B cell (primary cell): ENCODE data around the gene SLPI. TPM values are rescaled to one million over a fixed set of nuclear protein-coding genes. Genes with fewer than 3 reads are reported as not detected.

Experiments
- ATAC-seq: fragments of 200-7000 bp; cut with Tn5 transposase; one replicate; pipeline ENCODE4 v1.10.0; 2021; ENCODE audit warnings: low read depth, mild to moderate bottlenecking, moderate number of reproducible peaks, moderate library complexity
- CTCF ChIA-PET: fragments of 350-600 bp; sonication (Branson Sonifier 250); formaldehyde crosslinking; loops from one replicate; lab custom pipeline; 2021; ENCODE audit warnings: antibody characterized with exemption, inconsistent platforms; lab: Charles Lee
- POLR2A ChIA-PET: fragments of 350-600 bp; sonication (Branson Sonifier 250); formaldehyde crosslinking; loops from one replicate; lab custom pipeline; 2021; ENCODE audit warnings: antibody characterized with exemption; lab: Charles Lee
- DNase-seq: peaks from one replicate; pipeline ENCODE4 v3.0.0; 2013
- H2AFZ ChIP-seq: 2 replicates; pipeline ENCODE4 v1.6.1; 2012; ENCODE audit warnings: mild to moderate bottlenecking, low read depth, low read length; ENCODE audit not compliant: insufficient read depth, poor library complexity, severe bottlenecking
- H3K27ac ChIP-seq, 2 donors: 1 replicate in 1 of 2; 2 replicates in 1 of 2; pipeline ENCODE4 v1.5.1; 2012 to 2013; ENCODE audit warnings: low read length in 2 of 2, mild to moderate bottlenecking in 2 of 2, moderate library complexity in 1 of 2
- H3K27me3 ChIP-seq, 4 experiments: fragments of 200-600 bp in 1 of 4; sonication (generic) in 1 of 4; replicated peaks in 1 of 4; 1 replicate in 2 of 4; 2 replicates in 2 of 4; pipeline versions ENCODE4 v1.6.1 to v1.7.0; 2013 to 2016; ENCODE audit warnings: low read length in 3 of 4, mild to moderate bottlenecking in 2 of 4, mixed read lengths in 1 of 4, moderate library complexity in 1 of 4; ENCODE audit not compliant: insufficient read depth in 4 of 4, control insufficient read depth in 3 of 4; ENCODE audit errors: control extremely low read depth in 1 of 4
- H3K36me3 ChIP-seq, 2 experiments: replicated peaks in 1 of 2; 1 replicate in 1 of 2; 2 replicates in 1 of 2; pipeline versions ENCODE4 v1.6.1 to v1.7.1; 2013; ENCODE audit warnings: low read length in 1 of 2; ENCODE audit not compliant: insufficient read depth in 2 of 2, control insufficient read depth in 1 of 2; ENCODE audit errors: control extremely low read depth in 1 of 2, extremely low read depth in 1 of 2
- H3K4me1 ChIP-seq, 2 donors: fragments of 200-600 bp in 1 of 2; sonication (generic) in 1 of 2; 1 replicate in 1 of 2; 2 replicates in 1 of 2; pipeline versions ENCODE4 v1.5.1 to v1.6.1; 2013 to 2017; ENCODE audit warnings: low read length in 2 of 2; ENCODE audit not compliant: control insufficient read depth in 2 of 2, insufficient read depth in 2 of 2
- H3K4me2 ChIP-seq: replicated peaks from 2 replicates; pipeline ENCODE3; 2012; ENCODE audit warnings: mild to moderate bottlenecking, low read depth, low read length; ENCODE audit not compliant: poor library complexity, severe bottlenecking
- H3K4me3 ChIP-seq, 5 experiments: fragments of 200-600 bp in 1 of 5; sonication (generic) in 1 of 5; 1 replicate in 3 of 5; 2 replicates in 2 of 5; pipeline versions ENCODE4 v1.5.1 to v1.7.0; 2011 to 2016; ENCODE audit warnings: low read length in 4 of 5, mild to moderate bottlenecking in 4 of 5, low read depth in 2 of 5, control low read depth in 1 of 5, moderate library complexity in 1 of 5; ENCODE audit not compliant: insufficient read depth in 1 of 5; ENCODE audit errors: control extremely low read depth in 1 of 5, extremely low read depth in 1 of 5
- H3K79me2 ChIP-seq: fragments of 200-600 bp; sonication (generic); one replicate; pipeline ENCODE4 v1.6.0; 2016; ENCODE audit warnings: low read length; ENCODE audit not compliant: control insufficient read depth, insufficient read depth
- H3K9ac ChIP-seq: fragments of 200-600 bp; sonication (generic); 2 replicates; pipeline ENCODE4 v1.6.1; 2017; ENCODE audit warnings: mild to moderate bottlenecking, low read length, moderate library complexity
- H3K9me3 ChIP-seq, 3 donors: one replicate each; pipeline versions ENCODE4 v1.6.1 to v1.7.1; 2013; ENCODE audit warnings: low read length in 2 of 3; ENCODE audit not compliant: control insufficient read depth in 2 of 3, insufficient read depth in 1 of 3; ENCODE audit errors: control extremely low read depth in 1 of 3
- H4K20me1 ChIP-seq: 2 replicates; pipeline ENCODE4 v1.6.0; 2012; ENCODE audit warnings: mild to moderate bottlenecking, low read length; ENCODE audit not compliant: insufficient read depth, control insufficient read depth, poor library complexity, severe bottlenecking
- H3K27ac Mint-ChIP-seq: one replicate; pipeline ENCODE4 v1.8.0; 2021; ENCODE audit warnings: mixed read lengths
- H3K27me3 Mint-ChIP-seq: one replicate; pipeline ENCODE4 v1.8.0; 2021; ENCODE audit warnings: mixed read lengths
- H3K4me1 Mint-ChIP-seq: one replicate; pipeline ENCODE4 v1.8.0; 2021; ENCODE audit warnings: mixed read lengths
- H3K4me3 Mint-ChIP-seq: one replicate; pipeline ENCODE4 v1.8.0; 2021; ENCODE audit warnings: mixed read lengths
- H3K9me3 Mint-ChIP-seq: one replicate; pipeline ENCODE4 v1.8.0; 2022; ENCODE audit warnings: mixed read lengths; ENCODE audit not compliant: insufficient read depth
- CTCF ChIP-seq: fragments of 200-600 bp; IDR thresholded peaks from one replicate; pipeline ENCODE4 v1.8.0; 2022; ENCODE audit warnings: antibody characterized with exemption, mild to moderate bottlenecking
- EZH2 ChIP-seq: IDR thresholded peaks from 2 replicates; pipeline ENCODE4 v1.6.1; 2012; ENCODE audit warnings: borderline replicate concordance, low read depth, mild to moderate bottlenecking, moderate library complexity, low read length; ENCODE audit not compliant: insufficient read depth, poor library complexity, severe bottlenecking
- WGBS: methylation state at CpG from one replicate; pipeline ENCODE4 v1.1.5; 2013; ENCODE audit warnings: missing lambda C conversion rate; ENCODE audit not compliant: insufficient coverage; 5-methylcytosine and 5-hydroxymethylcytosine counted together
- intact Hi-C: fragments of 100-400 bp; cut with micrococcal nuclease; formaldehyde crosslinking; loops from one replicate; pipeline ENCODE4 v1.10.0; 2022
- polyA plus RNA-seq: library from polyadenylated mRNA; depleted of rRNA; stranded (reverse); fragments of >200 nt; gene quantifications from 2 replicates; pipeline ENCODE4 v1.2.3, GENCODE V29; 2012
- total RNA-seq, 2 donors: library from RNA; stranded (reverse); fragments of 120-200 nt in 1 of 2; gene quantifications; 1 replicate in 1 of 2; 2 replicates in 1 of 2; pipeline versions ENCODE4 v1.2.3 to v1.2.4, GENCODE V29; 2013 to 2022

The SLPI gene
- total and polyA plus RNA-seq, 2 donors (not counting 1 experiment from before 2014, with no cell fraction given): not detected

- no peaks in the 10 kb centered on the region for H4K20me1 ChIP-seq
- peaks cover 49% of the 10 kb centered on the region for H3K27me3 Mint-ChIP-seq
- no peaks in the 10 kb centered on the region for H3K4me1 ChIP-seq
- no peak overlapping the region for H3K4me3 ChIP-seq
- ATAC-seq: no peak
- no peak overlapping the region for H2AFZ ChIP-seq
- no peaks in the 10 kb centered on the region for H3K9me3 ChIP-seq
- peaks cover 0 to 5% (median 0%) of the 10 kb centered on the region in 4 experiments for H3K27me3 ChIP-seq
- no peaks in the 10 kb centered on the region for H3K36me3 ChIP-seq
- TF ChIP-seq EZH2 (no peak), CTCF (no peak)
- no CpG with 5 or more reads among the region's 3 CpGs for WGBS
- H3K4me1 Mint-ChIP-seq: no peaks in the 10 kb centered on the region
- no peaks in the 10 kb centered on the region for H3K79me2 ChIP-seq
- no peak overlapping the region for H3K9ac ChIP-seq
- POLR2A ChIA-PET: no interaction called here
- H3K27ac ChIP-seq: no peak overlapping the region
- H3K4me3 Mint-ChIP-seq: no peak overlapping the region
- H3K9me3 Mint-ChIP-seq: peaks cover 2% of the 10 kb centered on the region
- no peak for DNase-seq
- H3K27ac Mint-ChIP-seq: no peak overlapping the region
- H3K4me2 ChIP-seq: no peak overlapping the region
- CTCF ChIA-PET: no interaction called here
- intact Hi-C loops: no loop called here
Observed at GRCh38 chr20:45212836-45213235, 41.5 kb downstream of the SLPI start.

- H3K27me3 ChIP-seq: peaks cover 0 to 8% (median 1%) of the 10 kb centered on the region in 4 experiments
- H3K36me3 ChIP-seq: no peaks in the 10 kb centered on the region
- H3K4me3 ChIP-seq: no peak overlapping the region
- POLR2A ChIA-PET: no interaction called here
- peaks cover 2% of the 10 kb centered on the region for H3K9me3 Mint-ChIP-seq
- intact Hi-C loops: no loop called here
- no peak overlapping the region for H2AFZ ChIP-seq
- peaks cover 51% of the 10 kb centered on the region for H3K27me3 Mint-ChIP-seq
- TF ChIP-seq EZH2 (no peak), CTCF (no peak)
- H3K9ac ChIP-seq: no peak overlapping the region
- H3K9me3 ChIP-seq: no peaks in the 10 kb centered on the region
- H3K4me2 ChIP-seq: no peak overlapping the region
- H4K20me1 ChIP-seq: no peaks in the 10 kb centered on the region
- H3K27ac Mint-ChIP-seq: no peak overlapping the region
- H3K4me3 Mint-ChIP-seq: no peak overlapping the region
- DNase-seq: no peak
- ATAC-seq: no peak
- H3K27ac ChIP-seq: no peak overlapping the region
- CTCF ChIA-PET: no interaction called here
- no peaks in the 10 kb centered on the region for H3K79me2 ChIP-seq
- no peaks in the 10 kb centered on the region for H3K4me1 Mint-ChIP-seq
- no peaks in the 10 kb centered on the region for H3K4me1 ChIP-seq
Observed at GRCh38 chr20:45211569-45212474, 42.5 kb downstream of the SLPI start.
